Head of caudate nucleus (tissue), 42 donors: ENCODE results near the gene CBY1.

Experiments
- DNase-seq, 42 donors: peaks; one replicate each; pipeline versions ENCODE4 v3.0.0 to v3.0.0-alpha.2; 2020 to 2021; ENCODE audit warnings: mixed read lengths in 7 of 42
- intact Hi-C: fragments of 100-400 bp; cut with DNase I; formaldehyde crosslinking; loops from one replicate; pipeline ENCODE4 v1.15.0; 2022

Gene CBY1

DNA sequence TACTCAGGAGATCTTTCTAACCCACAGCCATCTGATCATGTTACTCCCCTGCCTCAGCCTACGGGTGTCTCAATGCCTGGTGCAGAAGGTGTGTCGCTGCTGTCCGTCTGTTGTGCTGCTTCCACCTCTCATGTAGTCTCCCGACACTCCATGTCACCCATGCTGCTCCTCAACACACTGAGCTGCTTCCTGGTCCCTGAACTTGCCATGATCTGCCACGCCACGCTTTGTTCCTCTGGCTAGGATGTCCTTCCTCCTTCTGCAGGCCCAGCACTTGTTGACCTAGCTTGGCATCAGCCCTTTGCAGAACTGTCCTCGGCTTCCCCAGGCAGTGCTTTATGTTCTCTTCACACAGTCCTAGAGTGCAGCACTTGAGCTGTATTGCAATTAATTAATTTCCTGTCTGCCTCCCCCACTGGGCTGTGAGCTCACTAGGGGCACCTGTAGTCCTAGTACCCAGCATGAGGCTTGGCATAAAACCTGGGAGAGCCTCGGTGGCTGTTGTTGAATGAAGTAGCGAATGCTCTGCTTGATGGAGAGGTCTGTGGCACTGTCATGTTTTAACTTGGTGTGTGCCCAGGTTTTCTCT lies 58.8 kb downstream of the CBY1 start:
- no peak for DNase-seq
- intact Hi-C loops: no loop called here

DNA sequence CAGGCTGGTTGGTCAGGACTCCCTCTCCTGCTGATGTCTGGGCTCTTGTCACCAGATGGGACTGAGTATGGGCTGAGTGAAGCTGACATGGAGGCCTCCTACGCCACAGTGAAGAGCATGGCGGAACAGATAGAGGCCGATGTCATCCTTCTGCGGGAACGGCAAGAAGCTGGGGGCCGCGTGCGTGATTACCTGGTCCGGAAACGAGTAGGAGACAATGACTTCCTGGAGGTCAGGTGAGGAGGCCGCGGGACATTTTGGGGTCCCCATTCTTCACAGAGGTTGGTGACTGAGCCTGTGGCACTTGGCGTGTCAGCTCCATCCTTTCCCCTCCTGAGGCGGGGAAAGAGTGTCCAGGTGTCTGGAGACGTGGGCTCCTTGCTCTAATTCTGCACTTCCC lies 59.4 kb downstream of the CBY1 start:
- intact Hi-C loops: no loop called here

DNA sequence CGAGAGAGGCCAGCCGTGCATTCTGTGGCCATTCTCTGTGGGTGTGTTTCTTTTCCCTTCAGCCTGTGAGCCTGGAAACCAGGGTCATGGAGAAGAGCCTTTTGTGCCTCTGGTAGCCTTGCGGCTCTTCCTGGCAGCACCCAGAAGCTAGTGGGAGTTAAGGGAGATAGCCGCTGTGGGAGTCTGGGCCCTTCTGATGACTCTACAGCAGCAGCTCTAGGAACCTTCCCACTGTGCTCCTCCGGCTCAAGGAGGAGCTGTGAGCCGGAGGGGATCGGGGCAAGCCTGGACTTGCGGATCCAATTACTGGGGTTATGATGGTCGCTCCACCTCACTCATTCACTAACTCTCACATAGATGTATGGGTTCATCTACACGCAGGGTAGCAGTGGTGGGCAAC lies 59.8 kb downstream of the CBY1 start:
- no peak for DNase-seq
- intact Hi-C loops: no loop called here

More for the DNA sequence above, 59.4 kb downstream of the CBY1 start:
- no peak for DNase-seq

DNA sequence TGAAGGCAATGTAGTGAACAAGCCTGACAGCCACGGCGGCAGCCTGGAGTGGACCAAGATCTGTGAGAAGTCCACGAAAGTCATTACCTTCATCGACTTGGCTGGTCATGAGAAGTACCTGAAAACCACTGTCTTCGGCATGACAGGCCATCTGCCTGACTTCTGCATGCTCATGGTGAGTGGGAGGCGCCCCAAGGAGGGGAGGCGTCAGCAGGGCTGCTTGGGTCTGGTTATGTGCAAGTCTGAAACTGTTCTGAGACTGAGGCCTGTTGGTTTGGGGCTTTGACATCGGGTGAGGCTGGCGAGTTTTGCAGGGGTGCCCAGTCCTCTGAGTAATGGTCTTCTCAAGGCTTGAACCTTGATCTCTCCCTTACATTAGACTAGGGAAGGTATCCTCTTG lies 60.4 kb downstream of the CBY1 start:
- intact Hi-C loops: no loop called here
- peak in 1 of 42 donors; percentile 38 for DNase-seq

DNA sequence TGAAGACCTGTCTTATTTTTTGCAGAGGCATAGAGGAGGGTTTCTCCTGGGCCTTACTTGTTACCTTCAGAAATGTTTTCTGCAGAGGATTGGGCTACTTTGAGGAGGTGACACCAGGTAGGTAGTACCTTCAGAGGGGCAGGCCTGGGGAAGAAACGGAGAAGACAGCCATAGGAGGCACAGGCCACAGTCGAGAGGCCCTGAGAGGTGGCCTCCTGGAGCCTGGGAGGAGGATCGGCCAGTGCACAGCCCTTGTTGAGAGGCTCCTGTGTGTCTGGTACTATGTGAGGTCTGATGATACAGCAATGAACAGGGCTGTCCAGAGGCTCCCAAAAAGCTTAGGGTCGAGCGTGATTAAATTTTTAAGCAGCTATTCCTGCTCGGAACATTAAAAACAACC lies 60.8 kb downstream of the CBY1 start:
- intact Hi-C loops: no loop called here
- peak in 1 of 42 donors; percentile 12 for DNase-seq

DNA sequence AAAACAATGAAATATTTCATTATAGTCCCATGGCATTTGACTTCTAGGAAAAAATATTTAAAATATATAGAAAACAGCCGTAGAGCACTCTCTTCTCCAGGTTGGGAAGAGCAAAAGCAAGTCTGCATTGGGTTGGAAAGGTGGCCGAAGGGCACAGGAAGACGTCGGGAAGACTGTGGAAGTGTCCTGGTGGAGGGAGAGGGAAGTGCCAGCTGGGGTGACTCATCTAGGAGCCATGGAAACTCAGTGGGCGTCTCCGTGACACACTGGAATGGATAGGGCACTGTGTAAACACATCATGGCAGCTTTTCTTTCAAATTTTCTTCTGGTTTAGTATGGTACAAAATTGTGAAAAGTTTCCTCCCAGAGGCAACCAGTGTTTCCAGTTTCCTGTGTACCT lies 62.0 kb downstream of the CBY1 start:
- peak in 29 of 42 donors; percentile 36 to 89 (median 70) for DNase-seq
- intact Hi-C loops: no loop called here

DNA sequence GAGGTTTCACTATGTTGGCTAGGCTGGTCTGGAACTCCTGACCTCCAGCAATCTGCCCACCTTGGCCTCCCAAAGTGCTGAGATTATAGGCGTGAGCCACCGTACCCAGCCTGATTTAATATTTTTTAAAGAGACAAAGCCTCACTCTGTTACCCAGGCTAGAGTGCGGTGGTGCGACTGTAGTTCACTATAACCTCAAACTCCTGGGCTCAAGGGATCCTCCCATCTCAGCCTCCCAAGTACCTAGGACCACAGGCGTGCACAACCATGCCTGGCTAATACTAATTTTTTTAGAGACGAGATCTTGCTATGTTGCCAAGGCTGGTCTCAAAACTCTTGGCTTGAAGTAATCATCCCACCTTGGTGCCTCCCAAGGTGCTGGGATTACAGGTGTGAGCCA lies 62.8 kb downstream of the CBY1 start:
- peak in 3 of 42 donors; percentile 12 to 20 (median 20) for DNase-seq
- intact Hi-C loops: no loop called here

DNA sequence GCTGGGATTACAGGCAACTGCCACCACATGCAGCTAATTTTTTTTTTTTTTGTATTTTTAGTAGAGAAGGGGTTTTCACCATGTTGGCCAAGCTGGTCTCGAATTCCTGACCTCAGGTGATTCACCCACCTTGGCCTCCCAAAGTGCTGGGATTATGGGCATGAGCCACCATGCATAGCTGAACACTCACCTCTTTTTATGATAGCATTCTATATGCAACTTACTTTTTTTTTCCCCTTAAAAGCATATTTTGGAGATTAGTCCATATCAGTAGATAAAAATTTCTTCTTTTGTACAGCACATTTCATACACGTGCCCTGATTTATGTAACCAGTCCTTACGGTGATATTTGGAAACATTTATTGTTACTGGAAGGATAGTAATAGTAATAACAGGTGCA lies 63.9 kb downstream of the CBY1 start:
- intact Hi-C loops: no loop called here
- peak in 1 of 42 donors; percentile 9 for DNase-seq

DNA sequence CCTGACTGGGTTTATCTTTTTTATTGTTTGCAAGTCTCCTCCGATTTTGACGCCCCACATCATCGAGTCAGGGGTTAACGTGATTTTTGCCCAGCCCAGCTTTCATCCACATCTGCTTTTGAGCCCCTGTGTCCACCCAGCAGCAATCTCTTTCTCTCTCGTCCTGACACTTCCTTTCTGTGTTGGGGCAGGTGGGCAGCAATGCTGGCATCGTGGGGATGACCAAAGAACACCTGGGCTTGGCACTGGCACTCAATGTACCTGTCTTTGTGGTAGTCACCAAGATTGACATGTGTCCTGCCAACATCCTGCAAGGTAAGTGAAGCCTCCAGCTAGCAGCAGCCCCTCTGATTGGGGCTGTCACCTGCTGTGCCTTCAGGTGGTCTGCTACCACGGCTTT lies 65.1 kb downstream of the CBY1 start:
- DNase-seq: peak in 2 of 42 donors; percentile 20 to 22
- intact Hi-C loops: no loop called here
